ENCODE results near the gene SLC18B1. TPM values are rescaled to one million over a fixed set of nuclear protein-coding genes. Genes with fewer than 3 reads are reported as not detected.

SLC18B1 gene
- total and polyA plus RNA-seq, 2 of the 13 experiments (the other 11 are each of a cell fraction or from before 2014, with no cell fraction given), result 11.4 to 13.8 TPM

DNA sequence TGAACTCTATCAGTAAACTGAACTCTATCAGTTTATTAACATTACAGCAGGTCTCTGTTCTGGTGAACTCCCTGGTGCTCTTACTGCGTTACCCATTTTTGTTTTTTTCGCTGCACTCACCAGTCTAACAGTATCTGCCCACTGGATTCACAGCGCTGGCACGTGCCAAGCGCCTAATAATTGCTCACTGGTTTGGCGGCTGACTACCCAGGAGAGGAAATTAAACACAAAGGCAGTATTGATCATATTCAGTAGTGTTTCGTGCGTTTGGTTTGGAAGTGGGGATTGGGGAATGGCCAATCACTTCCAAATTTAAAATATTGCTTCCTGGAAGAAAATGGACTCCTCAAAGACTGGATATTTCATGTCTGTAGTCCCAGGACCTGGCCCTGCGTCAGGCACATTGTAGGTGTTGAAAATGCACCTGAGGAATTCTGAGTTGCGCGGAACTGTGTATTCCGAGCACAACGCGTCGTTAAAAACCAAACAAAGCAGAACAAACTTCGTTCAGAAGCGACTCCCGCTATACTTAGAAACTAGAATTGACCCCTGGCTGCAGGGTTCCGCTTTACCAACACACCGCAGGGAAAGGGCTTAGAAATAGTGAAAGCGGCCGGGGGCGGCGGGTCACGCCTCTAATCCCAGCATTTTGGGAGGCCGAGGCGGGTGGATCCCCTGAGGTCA lies 14.9 kb upstream of the SLC18B1 start (continued):
- TF ChIP-seq ARID2 (CRISPR knock-in tag; IDR thresholded peaks at IDR 0.05; ENCODE audit: borderline replicate concordance) (no peak), ZNF558 (CRISPR knock-in tag; IDR thresholded peaks at IDR 0.05; ENCODE audit: borderline replicate concordance) (no peak), HMG20A (CRISPR knock-in tag; IDR thresholded peaks at IDR 0.05; ENCODE audit: borderline replicate concordance) (peak; percentile 18; the same call in 1 of the 2 replicates), ZNF768 (CRISPR knock-in tag; IDR thresholded peaks at IDR 0.05) (no peak), ZNF557 (CRISPR knock-in tag; IDR thresholded peaks at IDR 0.05) (peak; percentile 49; the same call in 1 of the 2 replicates), ZNF234 (CRISPR knock-in tag; conservative IDR thresholded peaks at IDR 0.05) (no peak), YEATS4 (CRISPR knock-in tag; IDR thresholded peaks at IDR 0.05; ENCODE audit: borderline replicate concordance) (peak; percentile 26), ZNF564 (CRISPR knock-in tag; IDR thresholded peaks at IDR 0.05) (0 out of 2 replicates have a peak, but pooled peaks have one; percentile 20), ZNF598 (CRISPR knock-in tag; IDR thresholded peaks at IDR 0.05; ENCODE audit: borderline replicate concordance) (0 out of 2 replicates have a peak, but pooled peaks have one; percentile 12), KLF16 (CRISPR knock-in tag; IDR thresholded peaks at IDR 0.05) (0 out of 4 replicates have a peak, but pooled peaks of 1 of the 2 experiments have one; percentile 10), BRCA1 (CRISPR knock-in tag; IDR thresholded peaks at IDR 0.05) (no peak), NFIB (CRISPR knock-in tag; IDR thresholded peaks at IDR 0.05; ENCODE audit: borderline replicate concordance) (no peak), SALL2 (CRISPR knock-in tag; IDR thresholded peaks at IDR 0.05) (no peak), KLF13 (CRISPR knock-in tag; IDR thresholded peaks at IDR 0.05) (no peak), REL (CRISPR knock-in tag; conservative IDR thresholded peaks at IDR 0.05) (no peak), ZNF543 (CRISPR knock-in tag; IDR thresholded peaks at IDR 0.05) (no peak)
- TF ChIP-seq, protein P1, sequence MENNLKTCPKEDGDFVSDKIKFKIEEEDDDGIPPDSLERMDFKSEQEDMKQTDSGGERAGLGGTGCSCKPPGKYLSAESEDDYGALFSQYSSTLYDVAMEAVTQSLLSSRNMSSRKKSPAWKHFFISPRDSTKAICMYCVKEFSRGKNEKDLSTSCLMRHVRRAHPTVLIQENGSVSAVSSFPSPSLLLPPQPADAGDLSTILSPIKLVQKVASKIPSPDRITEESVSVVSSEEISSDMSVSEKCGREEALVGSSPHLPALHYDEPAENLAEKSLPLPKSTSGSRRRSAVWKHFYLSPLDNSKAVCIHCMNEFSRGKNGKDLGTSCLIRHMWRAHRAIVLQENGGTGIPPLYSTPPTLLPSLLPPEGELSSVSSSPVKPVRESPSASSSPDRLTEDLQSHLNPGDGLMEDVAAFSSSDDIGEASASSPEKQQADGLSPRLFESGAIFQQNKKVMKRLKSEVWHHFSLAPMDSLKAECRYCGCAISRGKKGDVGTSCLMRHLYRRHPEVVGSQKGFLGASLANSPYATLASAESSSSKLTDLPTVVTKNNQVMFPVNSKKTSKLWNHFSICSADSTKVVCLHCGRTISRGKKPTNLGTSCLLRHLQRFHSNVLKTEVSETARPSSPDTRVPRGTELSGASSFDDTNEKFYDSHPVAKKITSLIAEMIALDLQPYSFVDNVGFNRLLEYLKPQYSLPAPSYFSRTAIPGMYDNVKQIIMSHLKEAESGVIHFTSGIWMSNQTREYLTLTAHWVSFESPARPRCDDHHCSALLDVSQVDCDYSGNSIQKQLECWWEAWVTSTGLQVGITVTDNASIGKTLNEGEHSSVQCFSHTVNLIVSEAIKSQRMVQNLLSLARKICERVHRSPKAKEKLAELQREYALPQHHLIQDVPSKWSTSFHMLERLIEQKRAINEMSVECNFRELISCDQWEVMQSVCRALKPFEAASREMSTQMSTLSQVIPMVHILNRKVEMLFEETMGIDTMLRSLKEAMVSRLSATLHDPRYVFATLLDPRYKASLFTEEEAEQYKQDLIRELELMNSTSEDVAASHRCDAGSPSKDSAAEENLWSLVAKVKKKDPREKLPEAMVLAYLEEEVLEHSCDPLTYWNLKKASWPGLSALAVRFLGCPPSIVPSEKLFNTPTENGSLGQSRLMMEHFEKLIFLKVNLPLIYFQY (CRISPR knock-in tag; IDR thresholded peaks at IDR 0.05; ENCODE audit: borderline replicate concordance), result no peak
- TF ChIP-seq, protein P2, sequence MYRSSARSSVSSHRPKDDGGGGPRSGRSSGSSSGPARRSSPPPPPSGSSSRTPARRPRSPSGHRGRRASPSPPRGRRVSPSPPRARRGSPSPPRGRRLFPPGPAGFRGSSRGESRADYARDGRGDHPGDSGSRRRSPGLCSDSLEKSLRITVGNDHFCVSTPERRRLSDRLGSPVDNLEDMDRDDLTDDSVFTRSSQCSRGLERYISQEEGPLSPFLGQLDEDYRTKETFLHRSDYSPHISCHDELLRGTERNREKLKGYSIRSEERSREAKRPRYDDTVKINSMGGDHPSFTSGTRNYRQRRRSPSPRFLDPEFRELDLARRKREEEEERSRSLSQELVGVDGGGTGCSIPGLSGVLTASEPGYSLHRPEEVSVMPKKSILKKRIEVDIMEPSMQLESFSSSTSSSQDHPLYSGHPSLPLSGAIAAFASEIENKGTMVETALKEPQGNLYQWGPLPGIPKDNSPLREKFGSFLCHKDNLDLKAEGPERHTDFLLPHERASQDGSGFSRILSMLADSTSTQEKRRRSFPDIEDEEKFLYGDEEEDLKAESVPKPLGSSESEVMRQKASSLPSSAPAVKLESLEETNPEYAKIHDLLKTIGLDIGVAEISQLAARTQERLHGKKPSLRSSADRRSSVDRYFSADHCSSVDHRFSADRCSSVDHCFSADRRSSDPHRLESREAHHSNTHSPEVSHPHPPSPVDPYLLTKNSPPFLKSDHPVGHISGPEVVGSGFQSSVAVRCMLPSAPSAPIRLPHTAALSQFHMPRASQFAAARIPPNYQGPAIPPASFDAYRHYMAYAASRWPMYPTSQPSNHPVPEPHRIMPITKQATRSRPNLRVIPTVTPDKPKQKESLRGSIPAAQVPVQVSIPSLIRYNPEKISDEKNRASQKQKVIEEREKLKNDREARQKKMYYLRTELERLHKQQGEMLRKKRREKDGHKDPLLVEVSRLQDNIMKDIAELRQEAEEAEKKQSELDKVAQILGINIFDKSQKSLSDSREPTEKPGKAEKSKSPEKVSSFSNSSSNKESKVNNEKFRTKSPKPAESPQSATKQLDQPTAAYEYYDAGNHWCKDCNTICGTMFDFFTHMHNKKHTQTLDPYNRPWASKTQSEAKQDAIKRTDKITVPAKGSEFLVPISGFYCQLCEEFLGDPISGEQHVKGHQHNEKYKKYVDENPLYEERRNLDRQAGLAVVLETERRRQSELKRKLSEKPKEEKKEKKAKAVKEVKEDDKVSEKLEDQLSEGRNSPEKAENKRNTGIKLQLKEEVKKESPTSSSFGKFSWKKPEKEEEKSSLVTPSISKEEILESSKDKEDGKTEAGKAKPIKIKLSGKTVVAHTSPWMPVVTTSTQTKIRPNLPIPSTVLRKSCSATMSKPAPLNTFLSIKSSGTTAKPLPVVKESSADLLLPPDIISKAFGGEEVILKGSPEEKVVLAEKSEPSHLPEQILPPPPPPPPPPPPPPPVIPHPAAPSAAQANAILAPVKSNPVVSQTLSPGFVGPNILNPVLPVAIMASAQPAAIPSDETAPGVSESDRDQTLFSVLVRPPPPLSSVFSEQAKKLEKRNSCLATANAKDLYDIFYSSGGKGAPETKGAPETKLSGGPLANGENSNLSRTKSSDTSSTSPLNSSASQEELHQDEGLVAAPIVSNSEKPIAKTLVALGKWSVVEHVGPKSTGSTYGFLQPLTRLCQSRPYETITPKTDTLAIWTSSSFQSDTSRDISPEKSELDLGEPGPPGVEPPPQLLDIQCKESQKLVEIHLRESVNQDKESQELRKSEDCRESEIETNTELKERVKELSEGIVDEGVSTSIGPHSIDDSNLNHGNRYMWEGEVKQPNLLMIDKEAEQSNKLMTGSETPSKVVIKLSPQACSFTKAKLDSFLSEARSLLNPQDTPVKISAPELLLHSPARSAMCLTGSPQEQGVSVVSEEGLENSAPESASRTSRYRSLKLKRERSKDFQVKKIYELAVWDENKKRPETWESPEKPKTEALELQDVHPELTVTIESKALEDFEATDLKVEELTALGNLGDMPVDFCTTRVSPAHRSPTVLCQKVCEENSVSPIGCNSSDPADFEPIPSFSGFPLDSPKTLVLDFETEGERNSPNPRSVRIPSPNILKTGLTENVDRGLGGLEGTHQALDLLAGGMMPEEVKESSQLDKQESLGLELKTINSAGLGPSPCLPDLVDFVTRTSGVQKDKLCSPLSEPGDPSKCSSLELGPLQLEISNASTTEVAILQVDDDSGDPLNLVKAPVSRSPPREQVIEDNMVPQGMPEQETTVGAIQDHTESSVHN (CRISPR knock-in tag; IDR thresholded peaks at IDR 0.05), result no peak

Data from HepG2 (cell line).